HEK293 (cell line): ENCODE measurements around the gene ANKRA2.

Experiments
- CTCF ChIA-PET: fragments of 350-600 bp; formaldehyde crosslinking; extraction: SDS; loops from one replicate; lab custom pipeline; 2021; ENCODE audit warnings: antibody characterized with exemption; lab: Yijun Ruan, JAX
- POLR2A ChIA-PET: fragments of 300-600 bp; formaldehyde crosslinking; extraction: SDS; loops from one replicate; lab custom pipeline; 2020; ENCODE audit warnings: antibody characterized with exemption, inconsistent platforms; lab: Yijun Ruan, JAX
- H3K27ac ChIP-seq: fragments of 200-500 bp; sonication (Bioruptor generic); 2 replicates; pipeline ENCODE4 v1.5.1; 2014; ENCODE audit warnings: low read depth, low read length, control low read depth, inconsistent platforms; ENCODE audit errors: extremely low read depth
- H3K36me3 ChIP-seq, 2 experiments: fragments of 200-500 bp in 1 of 2; sonication (Bioruptor generic) in 1 of 2; 1 replicate in 1 of 2; 2 replicates in 1 of 2; pipeline ENCODE4 v1.5.1; 2014 to 2017; ENCODE audit warnings: inconsistent platforms in 2 of 2, low read length in 2 of 2; ENCODE audit not compliant: control insufficient read depth in 2 of 2, insufficient read depth in 1 of 2
- H3K4me1 ChIP-seq: fragments of 200-500 bp; sonication (Bioruptor generic); 2 replicates; pipeline ENCODE4 v1.5.1; 2014; ENCODE audit warnings: mild to moderate bottlenecking, low read length, inconsistent platforms; ENCODE audit not compliant: control insufficient read depth, insufficient read depth
- H3K4me3 ChIP-seq: 2 replicates; pipeline ENCODE4 v1.5.1; 2011; ENCODE audit warnings: low read depth, mild to moderate bottlenecking, control low read depth, low read length, moderate library complexity
- H3K9me3 ChIP-seq: fragments of 200-500 bp; sonication (Bioruptor generic); 2 replicates; pipeline ENCODE4 v1.5.1; 2014; ENCODE audit warnings: low read depth, low read length, inconsistent platforms; ENCODE audit not compliant: control insufficient read depth, insufficient read depth
- AEBP2 ChIP-seq: fragments of 450-650 bp; formaldehyde crosslinking; IDR thresholded peaks from 2 replicates; pipeline ENCODE4 v1.5.1; 2016; ENCODE audit warnings: missing biosample characterization, missing genetic modification characterization, borderline replicate concordance
- GLIS2 ChIP-seq: fragments of 450-650 bp; formaldehyde crosslinking; IDR thresholded peaks from 2 replicates; pipeline ENCODE4 v1.5.1; 2016; ENCODE audit warnings: missing biosample characterization, missing genetic modification characterization
- HOXA7 ChIP-seq: sonication (generic); formaldehyde crosslinking; IDR thresholded peaks from 2 replicates; pipeline ENCODE4 v1.8.1; 2022; ENCODE audit warnings: missing genetic modification reagents, borderline replicate concordance
- PRDM4 ChIP-seq: fragments of 450-650 bp; formaldehyde crosslinking; IDR thresholded peaks from 2 replicates; pipeline ENCODE4 v1.5.1; 2017; ENCODE audit warnings: missing biosample characterization, missing genetic modification characterization
- SALL2 ChIP-seq: fragments of 450-650 bp; formaldehyde crosslinking; IDR thresholded peaks from 2 replicates; pipeline ENCODE4 v1.5.0; 2017; ENCODE audit warnings: missing biosample characterization, mild to moderate bottlenecking, missing genetic modification characterization, borderline replicate concordance
- ZBTB48 ChIP-seq: fragments of 450-650 bp; formaldehyde crosslinking; IDR thresholded peaks from 2 replicates; pipeline ENCODE4 v1.5.1; 2016; ENCODE audit warnings: missing biosample characterization, missing genetic modification characterization
- ZNF133 ChIP-seq: fragments of 450-650 bp; formaldehyde crosslinking; IDR thresholded peaks from 2 replicates; pipeline ENCODE4 v1.5.1; 2016; ENCODE audit warnings: missing biosample characterization, missing genetic modification characterization
- ZNF146 ChIP-seq: fragments of 450-650 bp; formaldehyde crosslinking; IDR thresholded peaks from 2 replicates; pipeline ENCODE4 v1.5.1; 2016; ENCODE audit warnings: missing biosample characterization, missing genetic modification characterization
- ZNF202 ChIP-seq: fragments of 450-650 bp; formaldehyde crosslinking; IDR thresholded peaks from 2 replicates; pipeline ENCODE4 v1.5.1; 2016; ENCODE audit warnings: missing biosample characterization, missing genetic modification characterization, borderline replicate concordance
- ZNF324 ChIP-seq: fragments of 450-650 bp; formaldehyde crosslinking; IDR thresholded peaks from 2 replicates; pipeline ENCODE4 v1.5.1; 2016; ENCODE audit warnings: missing biosample characterization, missing genetic modification characterization
- ZNF37A ChIP-seq: fragments of 450-650 bp; IDR thresholded peaks from 2 replicates; pipeline ENCODE4 v1.5.1; 2018; ENCODE audit warnings: missing biosample characterization, missing genetic modification characterization
- ZNF449 ChIP-seq: fragments of 450-650 bp; formaldehyde crosslinking; IDR thresholded peaks from 2 replicates; pipeline ENCODE4 v1.5.1; 2017; ENCODE audit warnings: missing biosample characterization, mild to moderate bottlenecking, missing genetic modification characterization, moderate library complexity
- ZNF513 ChIP-seq: fragments of 450-650 bp; IDR thresholded peaks from 2 replicates; pipeline ENCODE4 v1.5.1; 2018; ENCODE audit warnings: missing biosample characterization, missing genetic modification characterization
- ZNF560 ChIP-seq: fragments of 450-650 bp; formaldehyde crosslinking; IDR thresholded peaks from 2 replicates; pipeline ENCODE4 v1.5.1; 2017; ENCODE audit warnings: missing biosample characterization, missing genetic modification characterization, borderline replicate concordance
- ZNF670 ChIP-seq: fragments of 450-650 bp; formaldehyde crosslinking; IDR thresholded peaks from 2 replicates; pipeline ENCODE4 v1.5.1; 2016; ENCODE audit warnings: missing biosample characterization, missing genetic modification characterization, low read depth
- ZNF776 ChIP-seq: fragments of 450-650 bp; formaldehyde crosslinking; IDR thresholded peaks from 2 replicates; pipeline ENCODE4 v1.5.0; 2017; ENCODE audit warnings: missing biosample characterization, missing genetic modification characterization, borderline replicate concordance
- ZNF785 ChIP-seq: fragments of 450-650 bp; formaldehyde crosslinking; IDR thresholded peaks from 2 replicates; pipeline ENCODE4 v1.5.1; 2016; ENCODE audit warnings: missing biosample characterization, missing genetic modification characterization
- ZNF843 ChIP-seq: fragments of 450-650 bp; formaldehyde crosslinking; IDR thresholded peaks from 2 replicates; pipeline ENCODE4 v1.5.1; 2016; ENCODE audit warnings: missing biosample characterization, missing genetic modification characterization
- ZSCAN23 ChIP-seq: fragments of 450-650 bp; formaldehyde crosslinking; IDR thresholded peaks from 2 replicates; pipeline ENCODE4 v1.5.1; 2016; ENCODE audit warnings: missing biosample characterization, missing genetic modification characterization
- ZSCAN30 ChIP-seq: fragments of 450-650 bp; IDR thresholded peaks from 2 replicates; pipeline ENCODE4 v1.5.1; 2018; ENCODE audit warnings: missing biosample characterization, mild to moderate bottlenecking, missing genetic modification characterization, moderate library complexity
- TF ChIP-seq, protein P1 (sequence below): fragments of 450-650 bp; formaldehyde crosslinking; IDR thresholded peaks from 2 replicates; pipeline ENCODE4 v1.5.1; 2016; ENCODE audit warnings: missing biosample characterization, missing genetic modification characterization, low read depth
- TF ChIP-seq, protein P2 (sequence below): fragments of 450-650 bp; formaldehyde crosslinking; IDR thresholded peaks from 2 replicates; pipeline ENCODE4 v1.5.1; 2016; ENCODE audit warnings: missing biosample characterization, missing genetic modification characterization
- TF ChIP-seq, protein P3 (sequence below): fragments of 450-650 bp; formaldehyde crosslinking; IDR thresholded peaks from 2 replicates; pipeline ENCODE4 v1.5.1; 2016; ENCODE audit warnings: missing biosample characterization, missing genetic modification characterization

ANKRA2 gene

GRCh38 chr5:73523861-73524260, 41.6 kb downstream of the ANKRA2 start:
- no peaks in the 10 kb centered on the region for H3K36me3 ChIP-seq
- H3K4me1 ChIP-seq, result no peaks in the 10 kb centered on the region; the same call in 1 of the 2 replicates
- no peak overlapping the region for H3K4me3 ChIP-seq
- POLR2A ChIA-PET, result no interaction called here
- H3K27ac ChIP-seq, result no peak overlapping the region
- no peak for TF ChIP-seq ZNF785 (tag by site-specific recombination)
- TF ChIP-seq AEBP2, result no peak
- no peak for TF ChIP-seq ZNF202
- no peak for TF ChIP-seq HOXA7
- TF ChIP-seq ZNF670 (tag by site-specific recombination), result no peak
- no peak for TF ChIP-seq ZNF146 (tag by site-specific recombination)
- TF ChIP-seq, protein P1, sequence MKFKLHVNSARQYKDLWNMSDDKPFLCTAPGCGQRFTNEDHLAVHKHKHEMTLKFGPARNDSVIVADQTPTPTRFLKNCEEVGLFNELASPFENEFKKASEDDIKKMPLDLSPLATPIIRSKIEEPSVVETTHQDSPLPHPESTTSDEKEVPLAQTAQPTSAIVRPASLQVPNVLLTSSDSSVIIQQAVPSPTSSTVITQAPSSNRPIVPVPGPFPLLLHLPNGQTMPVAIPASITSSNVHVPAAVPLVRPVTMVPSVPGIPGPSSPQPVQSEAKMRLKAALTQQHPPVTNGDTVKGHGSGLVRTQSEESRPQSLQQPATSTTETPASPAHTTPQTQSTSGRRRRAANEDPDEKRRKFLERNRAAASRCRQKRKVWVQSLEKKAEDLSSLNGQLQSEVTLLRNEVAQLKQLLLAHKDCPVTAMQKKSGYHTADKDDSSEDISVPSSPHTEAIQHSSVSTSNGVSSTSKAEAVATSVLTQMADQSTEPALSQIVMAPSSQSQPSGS (tag by site-specific recombination), result no peak
- CTCF ChIA-PET, result interaction anchor here (8.5 kb wide), 1 partner anchor 12 kb away, joined by 75 read pairs; no protein-coding TSS in a partner anchor
- H3K9me3 ChIP-seq, result no peaks in the 10 kb centered on the region

DNA sequence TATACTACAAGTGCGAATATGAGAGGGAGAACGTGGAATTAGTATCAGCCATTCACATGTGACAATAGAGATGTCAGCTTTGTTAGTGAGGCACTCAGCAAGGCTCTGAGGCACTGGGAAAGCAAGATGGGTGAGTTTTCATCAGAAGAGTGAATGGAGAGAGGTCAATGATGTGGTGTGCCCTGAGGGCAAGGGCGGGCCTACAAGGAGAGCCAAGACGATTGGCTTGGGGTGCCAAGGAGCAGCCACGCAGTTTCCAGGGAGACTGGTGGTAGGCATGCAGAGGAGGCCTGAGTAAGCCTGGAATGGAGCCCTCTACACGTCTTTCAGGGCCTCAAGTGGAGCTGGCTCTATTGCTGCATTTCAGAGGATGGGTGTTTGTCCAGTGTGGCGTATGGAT, 42.5 kb downstream of the ANKRA2 start:
- no peaks in the 10 kb centered on the region; the same call in 1 of the 2 replicates for H3K4me1 ChIP-seq
- ChIA-PET CTCF (interaction anchor here (0.7 to 8.5 kb wide), 2 partner anchors 13 to 39 kb away, joined by 3 to 75 read pairs; no protein-coding TSS in a partner anchor), POLR2A (no interaction called here)
- H3K4me3 ChIP-seq, result no peak overlapping the region
- no peak overlapping the region for H3K27ac ChIP-seq
- H3K36me3 ChIP-seq, result no peaks in the 10 kb centered on the region
- H3K9me3 ChIP-seq, result no peaks in the 10 kb centered on the region
- TF ChIP-seq, protein P2, sequence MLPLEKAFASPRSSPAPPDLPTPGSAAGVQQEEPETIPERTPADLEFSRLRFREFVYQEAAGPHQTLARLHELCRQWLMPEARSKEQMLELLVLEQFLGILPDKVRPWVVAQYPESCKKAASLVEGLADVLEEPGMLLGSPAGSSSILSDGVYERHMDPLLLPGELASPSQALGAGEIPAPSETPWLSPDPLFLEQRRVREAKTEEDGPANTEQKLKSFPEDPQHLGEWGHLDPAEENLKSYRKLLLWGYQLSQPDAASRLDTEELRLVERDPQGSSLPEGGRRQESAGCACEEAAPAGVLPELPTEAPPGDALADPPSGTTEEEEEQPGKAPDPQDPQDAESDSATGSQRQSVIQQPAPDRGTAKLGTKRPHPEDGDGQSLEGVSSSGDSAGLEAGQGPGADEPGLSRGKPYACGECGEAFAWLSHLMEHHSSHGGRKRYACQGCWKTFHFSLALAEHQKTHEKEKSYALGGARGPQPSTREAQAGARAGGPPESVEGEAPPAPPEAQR (tag by site-specific recombination), result no peak
- TF ChIP-seq ZSCAN30 (tag by site-specific recombination), result no peak
- TF ChIP-seq, protein P3, sequence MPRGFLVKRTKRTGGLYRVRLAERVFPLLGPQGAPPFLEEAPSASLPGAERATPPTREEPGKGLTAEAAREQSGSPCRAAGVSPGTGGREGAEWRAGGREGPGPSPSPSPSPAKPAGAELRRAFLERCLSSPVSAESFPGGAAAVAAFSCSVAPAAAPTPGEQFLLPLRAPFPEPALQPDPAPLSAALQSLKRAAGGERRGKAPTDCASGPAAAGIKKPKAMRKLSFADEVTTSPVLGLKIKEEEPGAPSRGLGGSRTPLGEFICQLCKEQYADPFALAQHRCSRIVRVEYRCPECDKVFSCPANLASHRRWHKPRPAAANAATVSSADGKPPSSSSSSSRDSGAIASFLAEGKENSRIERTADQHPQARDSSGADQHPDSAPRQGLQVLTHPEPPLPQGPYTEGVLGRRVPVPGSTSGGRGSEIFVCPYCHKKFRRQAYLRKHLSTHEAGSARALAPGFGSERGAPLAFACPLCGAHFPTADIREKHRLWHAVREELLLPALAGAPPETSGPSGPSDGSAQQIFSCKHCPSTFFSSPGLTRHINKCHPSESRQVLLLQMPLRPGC (tag by site-specific recombination), result no peak
- no peak for TF ChIP-seq SALL2 (tag by site-specific recombination)
- no peak for TF ChIP-seq ZBTB48 (tag by site-specific recombination)
- TF ChIP-seq ZNF843 (tag by site-specific recombination), result no peak
- no peak for TF ChIP-seq ZNF37A
- TF ChIP-seq ZNF776 (tag by site-specific recombination), result no peak
- TF ChIP-seq PRDM4, result no peak
- no peak for TF ChIP-seq ZNF133 (tag by site-specific recombination)
- TF ChIP-seq ZNF560 (tag by site-specific recombination), result no peak
- no peak for TF ChIP-seq ZNF449 (tag by site-specific recombination)
- TF ChIP-seq GLIS2 (tag by site-specific recombination), result no peak
- no peak for TF ChIP-seq ZNF324 (tag by site-specific recombination)
- TF ChIP-seq ZSCAN23, result no peak
- TF ChIP-seq ZNF513 (tag by site-specific recombination), result no peak
